Mononuclear cell (primary cell): ENCODE data around the gene NUP98. TPM values are rescaled to one million over a fixed set of nuclear protein-coding genes. Genes with fewer than 3 reads are reported as not detected.
A peak's percentile ranks its signal among the peaks of the same experiment; 100 is the strongest.

ENCODE experiments used
- H3K27me3 ChIP-seq: 2 replicates; pipeline ENCODE4 v1.6.0; 2011; ENCODE audit warnings: low read length, control low read depth; ENCODE audit not compliant: insufficient read depth
- H3K4me1 ChIP-seq: 2 replicates; pipeline ENCODE4 v1.5.1; 2011; ENCODE audit warnings: mild to moderate bottlenecking, low read length, control low read depth; ENCODE audit not compliant: insufficient read depth
- H3K4me3 ChIP-seq: 2 replicates; pipeline ENCODE4 v1.5.1; 2011; ENCODE audit warnings: mild to moderate bottlenecking, low read length, moderate library complexity
- H3K9me3 ChIP-seq: 2 replicates; pipeline ENCODE4 v1.5.1; 2011; ENCODE audit warnings: low read depth, mild to moderate bottlenecking, control low read depth, low read length
- total RNA-seq: library from RNA; depleted of rRNA; stranded (reverse); fragments of >200 nt; gene quantifications from one replicate; pipeline ENCODE4 v1.2.3, GENCODE V29; 2012

The NUP98 gene
- total RNA-seq, 1 donor = 227 TPM

- peak overlapping the region; percentile 12 for H3K4me3 ChIP-seq
- H3K4me1 ChIP-seq = peaks cover 7% of the 10 kb centered on the region
- H3K27me3 ChIP-seq = peaks cover 24% of the 10 kb centered on the region
- no peaks in the 10 kb centered on the region for H3K9me3 ChIP-seq
These were observed 155.0 kb downstream of the NUP98 start for GRCh38 chr11:3642071-3642951.

GRCh38 chr11:3641701-3642070, 155.7 kb downstream of the NUP98 start, which contains the start of gene ART5:
TSS of gene ART5 (minus strand) at chr11:3641992. CDS start at chr11:3641862, 130 bp downstream.
- peaks cover 7% of the 10 kb centered on the region for H3K4me1 ChIP-seq
- H3K9me3 ChIP-seq = no peaks in the 10 kb centered on the region
- peaks cover 24% of the 10 kb centered on the region for H3K27me3 ChIP-seq
- peak within 1 kb of the TSS; percentile 12 for H3K4me3 ChIP-seq

DNA sequence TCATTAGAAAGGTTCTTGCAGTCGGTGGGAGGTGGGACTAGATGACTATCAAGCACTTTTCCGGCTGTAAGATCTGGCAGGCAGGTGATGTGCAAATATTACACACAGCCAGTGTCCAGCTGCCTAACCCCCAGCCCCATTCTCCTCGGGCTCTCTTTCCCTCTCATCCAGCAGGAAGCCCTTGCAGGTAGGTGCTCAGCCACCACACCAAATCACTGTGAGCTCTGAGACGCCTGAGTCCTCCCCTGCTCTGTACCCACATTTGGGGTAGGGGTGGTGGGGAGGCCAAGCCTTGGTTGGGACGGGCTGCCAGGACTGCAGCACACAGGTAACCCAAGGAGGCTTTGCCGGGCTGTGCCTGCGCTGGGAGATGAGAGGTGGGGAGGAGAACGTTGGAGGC, 156.2 kb downstream of the NUP98 start:
- Histone ChIP-seq H3K9me3 (no peaks in the 10 kb centered on the region), H3K4me1 (peaks cover 7% of the 10 kb centered on the region), H3K4me3 (no peak overlapping the region), H3K27me3 (peaks cover 24% of the 10 kb centered on the region)

GRCh38 chr11:3639841-3640240, 157.5 kb downstream of the NUP98 start:
- Histone ChIP-seq H3K4me1 (peaks cover 7% of the 10 kb centered on the region), H3K9me3 (no peaks in the 10 kb centered on the region), H3K4me3 (no peak overlapping the region), H3K27me3 (peaks cover 24% of the 10 kb centered on the region)

- H3K9me3 ChIP-seq = no peaks in the 10 kb centered on the region
- H3K4me1 ChIP-seq = peaks cover 7% of the 10 kb centered on the region
- no peak overlapping the region for H3K4me3 ChIP-seq
- H3K27me3 ChIP-seq = peaks cover 20% of the 10 kb centered on the region
These were observed 158.8 kb downstream of the NUP98 start for GRCh38 chr11:3638513-3638912.

GRCh38 chr11:3637201-3637600, 160.2 kb downstream of the NUP98 start:
- Histone ChIP-seq H3K4me3 (no peak overlapping the region), H3K4me1 (peaks cover under 1% of the 10 kb centered on the region), H3K27me3 (peaks cover 7% of the 10 kb centered on the region), H3K9me3 (no peaks in the 10 kb centered on the region)

DNA sequence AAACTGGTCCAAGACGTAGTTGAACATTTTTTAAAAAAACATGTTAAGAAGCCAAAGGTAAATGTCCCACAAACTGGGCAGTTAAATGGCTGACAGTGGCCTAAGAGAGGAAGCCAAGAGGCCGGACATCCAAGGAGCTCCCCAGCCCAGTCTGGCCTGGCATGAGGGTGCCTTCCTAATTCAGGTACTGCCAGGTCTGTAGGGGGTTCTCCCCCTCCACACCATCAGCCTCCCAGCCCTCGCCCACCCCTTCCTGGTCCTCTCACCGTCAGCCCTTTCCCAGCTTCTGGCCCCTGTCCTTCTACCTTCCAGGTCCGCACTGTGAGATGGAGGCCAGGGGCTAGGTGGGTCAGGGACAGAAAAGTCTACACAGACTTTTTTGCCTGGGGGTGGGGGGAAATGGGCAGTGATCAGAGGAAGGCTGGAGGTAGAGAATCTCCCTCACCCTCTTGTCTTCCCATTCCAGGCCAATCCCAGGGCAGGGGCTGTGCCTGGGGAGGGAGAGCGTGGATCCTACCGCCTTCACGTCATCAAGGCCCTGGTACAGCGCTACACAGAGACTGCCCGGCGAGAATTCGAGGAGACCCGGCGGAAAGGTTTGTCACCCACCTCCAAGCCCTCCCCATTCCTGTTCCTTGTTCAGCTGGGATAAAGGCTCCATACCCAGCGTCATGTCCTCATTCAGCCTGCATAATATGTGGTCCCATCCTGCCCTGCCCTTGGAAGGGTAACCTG, 161.5 kb downstream of the NUP98 start:
- Histone ChIP-seq H3K27me3 (no peaks in the 10 kb centered on the region), H3K4me1 (no peaks in the 10 kb centered on the region), H3K9me3 (no peaks in the 10 kb centered on the region), H3K4me3 (no peak overlapping the region)

DNA sequence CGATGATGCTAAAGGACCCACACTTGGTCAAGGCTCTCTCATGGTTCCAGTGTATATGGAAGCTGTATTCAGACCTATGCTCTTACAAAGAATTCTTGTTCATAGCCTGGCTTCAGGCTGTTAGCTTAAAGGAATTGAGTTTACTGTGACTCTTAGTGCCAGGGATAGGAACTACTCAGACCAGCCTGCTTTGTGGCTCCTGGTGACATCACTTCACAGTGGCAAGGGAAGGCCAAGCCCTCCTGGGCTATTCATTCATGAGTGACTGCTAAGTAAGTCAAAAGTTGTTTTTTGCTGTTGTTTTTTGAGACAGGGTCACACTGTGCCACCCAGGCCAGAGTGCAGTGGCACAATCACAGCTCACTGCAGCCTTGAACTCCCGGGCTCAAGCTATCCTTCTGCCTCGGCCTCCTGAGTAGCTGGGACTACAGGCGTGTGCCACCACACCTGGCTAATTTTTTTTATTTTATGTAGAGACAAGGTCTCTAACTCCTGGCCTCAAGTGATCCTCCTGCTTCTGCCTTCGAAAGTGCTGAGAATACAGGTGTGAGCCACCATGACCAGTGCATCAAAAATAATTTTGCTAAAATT, 165.2 kb downstream of the NUP98 start:
- no peaks in the 10 kb centered on the region for H3K27me3 ChIP-seq
- H3K4me1 ChIP-seq = no peaks in the 10 kb centered on the region
- no peaks in the 10 kb centered on the region for H3K9me3 ChIP-seq
- no peak overlapping the region for H3K4me3 ChIP-seq

DNA sequence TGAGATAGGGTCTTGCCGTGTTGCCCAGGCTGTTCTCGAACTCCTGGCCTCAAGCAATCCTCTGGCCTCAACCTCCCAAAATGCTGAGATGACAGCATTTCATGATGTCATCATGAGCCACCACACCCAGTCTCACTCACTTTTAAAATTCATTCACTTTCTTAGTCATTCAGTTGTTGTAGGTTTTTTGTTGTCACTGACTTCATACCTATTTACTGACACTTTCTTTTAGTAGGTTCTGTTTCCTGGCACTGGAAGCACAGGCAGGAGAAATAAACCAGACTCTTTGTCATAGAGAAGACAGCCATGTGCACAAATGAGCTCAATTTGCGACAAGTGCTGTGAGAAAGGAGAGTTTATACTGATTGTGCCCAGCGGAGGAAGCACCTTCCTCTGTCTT, 166.0 kb downstream of the NUP98 start:
- no peaks in the 10 kb centered on the region for H3K27me3 ChIP-seq
- H3K4me3 ChIP-seq = no peak overlapping the region
- peaks cover 5% of the 10 kb centered on the region for H3K4me1 ChIP-seq
- H3K9me3 ChIP-seq = no peaks in the 10 kb centered on the region

DNA sequence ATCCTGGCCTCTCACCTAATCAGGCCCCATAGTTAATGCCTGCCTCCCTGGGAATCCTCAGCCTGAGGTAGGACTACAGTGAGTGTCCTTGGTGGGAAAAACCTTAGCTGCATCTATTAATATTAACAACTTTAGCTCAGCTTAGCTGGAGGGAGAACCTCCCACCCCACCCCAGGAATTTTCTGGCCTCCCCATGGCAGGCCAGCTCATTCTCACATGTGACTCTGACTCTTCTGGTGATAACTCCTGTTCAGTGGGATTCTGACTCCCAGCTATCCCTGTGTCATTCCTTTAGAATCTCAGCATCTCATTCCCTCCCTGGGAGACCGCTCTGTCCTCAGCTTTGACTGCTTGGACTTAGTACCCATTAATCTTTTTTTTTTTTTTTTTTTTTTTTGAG, 170.1 kb downstream of the NUP98 start:
- H3K4me3 ChIP-seq = no peak overlapping the region
- H3K4me1 ChIP-seq = peaks cover 10% of the 10 kb centered on the region
- no peaks in the 10 kb centered on the region for H3K9me3 ChIP-seq
- H3K27me3 ChIP-seq = no peaks in the 10 kb centered on the region

GRCh38 chr11:3626250-3626960, 170.9 kb downstream of the NUP98 start:
- H3K4me1 ChIP-seq = peaks cover 10% of the 10 kb centered on the region
- H3K9me3 ChIP-seq = no peaks in the 10 kb centered on the region
- H3K4me3 ChIP-seq = no peak overlapping the region
- no peaks in the 10 kb centered on the region for H3K27me3 ChIP-seq

Other genes with a start within 250 kb of the NUP98 start
- gene ART5, start 155.6 kb downstream of the NUP98 start, total RNA-seq = not detected
- not detected for gene ART1, start 152.4 kb downstream of the NUP98 start, total RNA-seq
- 0.31 TPM for gene CHRNA10, start 126.2 kb downstream of the NUP98 start, total RNA-seq
- gene PGAP2, start 11.0 kb upstream of the NUP98 start, total RNA-seq = 7.5 TPM
- 75.6 TPM for gene RHOG, start 43.4 kb upstream of the NUP98 start, total RNA-seq
- gene STIM1, start 58.1 kb upstream of the NUP98 start, total RNA-seq = 55.8 TPM